ENCODE results near the gene OR2W3.

The OR2W3 gene

DNA sequence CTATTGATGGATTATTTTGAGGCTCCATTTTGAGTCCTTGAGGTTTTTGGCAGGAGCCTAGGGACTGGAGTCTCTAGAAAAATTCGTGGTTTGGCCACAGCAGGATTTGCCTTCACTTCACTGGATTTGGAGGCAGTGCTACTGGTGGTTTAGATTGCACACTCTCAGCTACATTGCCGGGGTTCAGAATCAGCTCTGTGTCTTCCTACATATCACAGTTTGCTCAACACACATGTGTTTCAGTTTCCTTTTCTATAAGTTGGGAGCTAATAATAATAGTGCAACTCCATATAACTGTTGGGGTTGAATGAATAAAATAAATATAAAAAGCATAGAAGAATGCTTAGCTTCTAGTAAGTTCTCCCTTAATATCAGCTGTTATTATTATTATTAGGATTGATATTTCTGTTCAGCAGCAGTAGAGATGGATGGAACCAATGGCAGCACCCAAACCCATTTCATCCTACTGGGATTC lies at the start of gene OR2W3:
Gene OR2W3 (plus strand): TSS at position 425 of the 475 bp plus-strand sequence. CDS start 0 bp downstream, at position 425.
- no peak for DNase-seq (ENCODE audit: low spot score in 2 of 2)
- H3K27ac Mint-ChIP-seq (ENCODE audit: low read depth), result no peak within 1 kb of the TSS
- H3K36me3 Mint-ChIP-seq (ENCODE audit: insufficient read depth), result peaks cover 1% of the 10 kb centered on the region
- H3K4me1 Mint-ChIP-seq, result no peaks in the 10 kb centered on the region
- H3K9me3 Mint-ChIP-seq, result peaks cover 17% of the 10 kb centered on the region
- H3K4me3 Mint-ChIP-seq, result no peak within 1 kb of the TSS
- H3K27me3 Mint-ChIP-seq, result peaks cover 14% of the 10 kb centered on the region
- no peak for ATAC-seq (replicated peaks; ENCODE audit: extremely low read depth, poor library complexity, severe bottlenecking)

DNA sequence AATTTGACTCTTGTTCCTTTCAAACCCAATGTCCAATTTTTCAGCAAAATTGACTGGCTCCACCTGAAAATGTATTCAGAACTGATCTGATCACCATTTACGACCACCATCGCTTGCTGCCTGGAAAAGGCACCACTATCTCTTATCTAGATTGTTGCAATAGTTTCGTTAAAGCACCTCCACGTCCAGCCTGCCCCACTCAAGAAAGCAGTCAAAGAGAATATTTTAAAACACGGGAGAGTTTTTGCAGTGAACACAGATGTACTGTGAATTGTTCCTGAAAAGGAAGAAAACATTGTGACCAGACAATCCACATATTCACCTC lies 49.7 kb upstream of the OR2W3 start:
- Mint-ChIP-seq H3K36me3 (ENCODE audit: insufficient read depth) (no peaks in the 10 kb centered on the region), H3K27ac (ENCODE audit: low read depth) (no peak overlapping the region), H3K9me3 (no peaks in the 10 kb centered on the region), H3K4me3 (no peak overlapping the region), H3K4me1 (no peaks in the 10 kb centered on the region), H3K27me3 (no peaks in the 10 kb centered on the region)
- DNase-seq (ENCODE audit: low spot score in 2 of 2) (no peak), ATAC-seq (replicated peaks; ENCODE audit: extremely low read depth, poor library complexity, severe bottlenecking) (no peak)

DNA sequence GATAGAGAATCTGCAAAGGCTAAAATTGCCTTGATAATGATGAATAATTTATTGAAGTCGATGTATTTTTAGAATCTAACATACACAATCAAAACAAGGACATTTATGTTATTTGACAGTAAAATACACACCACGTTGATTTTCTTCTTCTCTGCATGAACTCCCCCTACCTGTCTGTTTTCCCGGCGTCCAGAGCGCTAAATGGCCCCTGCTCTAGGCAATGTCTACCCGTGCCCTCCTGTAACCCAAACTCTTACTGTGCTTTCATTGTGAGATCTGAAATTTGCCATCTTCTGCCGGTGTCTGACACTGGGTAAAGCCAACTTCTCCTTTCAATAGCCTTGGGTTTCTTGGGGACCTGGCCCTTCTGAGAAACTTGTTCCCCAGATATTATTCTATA lies 47.0 kb upstream of the OR2W3 start:
- Mint-ChIP-seq H3K4me3 (no peak overlapping the region), H3K36me3 (ENCODE audit: insufficient read depth) (peaks cover 2% of the 10 kb centered on the region), H3K9me3 (no peaks in the 10 kb centered on the region), H3K27me3 (peaks cover 10% of the 10 kb centered on the region), H3K4me1 (no peaks in the 10 kb centered on the region), H3K27ac (ENCODE audit: low read depth) (no peak overlapping the region)
- no peak for DNase-seq (ENCODE audit: low spot score in 2 of 2)
- ATAC-seq (replicated peaks; ENCODE audit: extremely low read depth, poor library complexity, severe bottlenecking), result no peak

DNA sequence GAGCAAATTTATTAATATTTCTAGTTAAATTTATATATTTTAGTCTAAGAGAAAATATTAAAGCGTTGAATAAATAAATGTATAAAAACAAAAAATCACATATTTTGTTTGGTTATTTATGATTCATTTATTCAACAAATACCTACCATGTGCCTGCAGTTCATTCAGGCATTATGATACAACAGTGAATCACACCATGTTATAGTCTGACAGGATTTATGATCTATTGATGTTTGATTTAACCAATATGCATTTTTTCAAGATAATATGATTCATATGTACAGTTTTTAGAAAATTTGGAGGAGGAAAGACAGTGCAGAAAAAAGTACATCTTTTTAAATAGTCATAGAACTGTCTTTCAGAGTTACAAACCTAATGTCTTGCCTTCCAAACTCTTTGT lies 45.8 kb upstream of the OR2W3 start:
- H3K4me3 Mint-ChIP-seq, result no peak overlapping the region
- no peaks in the 10 kb centered on the region for H3K9me3 Mint-ChIP-seq
- peaks cover 10% of the 10 kb centered on the region for H3K27me3 Mint-ChIP-seq
- ATAC-seq (replicated peaks; ENCODE audit: extremely low read depth, poor library complexity, severe bottlenecking), result no peak
- H3K4me1 Mint-ChIP-seq, result no peaks in the 10 kb centered on the region
- H3K36me3 Mint-ChIP-seq (ENCODE audit: insufficient read depth), result peaks cover 3% of the 10 kb centered on the region
- DNase-seq (ENCODE audit: low spot score in 2 of 2), result no peak
- no peak overlapping the region for H3K27ac Mint-ChIP-seq (ENCODE audit: low read depth)

DNA sequence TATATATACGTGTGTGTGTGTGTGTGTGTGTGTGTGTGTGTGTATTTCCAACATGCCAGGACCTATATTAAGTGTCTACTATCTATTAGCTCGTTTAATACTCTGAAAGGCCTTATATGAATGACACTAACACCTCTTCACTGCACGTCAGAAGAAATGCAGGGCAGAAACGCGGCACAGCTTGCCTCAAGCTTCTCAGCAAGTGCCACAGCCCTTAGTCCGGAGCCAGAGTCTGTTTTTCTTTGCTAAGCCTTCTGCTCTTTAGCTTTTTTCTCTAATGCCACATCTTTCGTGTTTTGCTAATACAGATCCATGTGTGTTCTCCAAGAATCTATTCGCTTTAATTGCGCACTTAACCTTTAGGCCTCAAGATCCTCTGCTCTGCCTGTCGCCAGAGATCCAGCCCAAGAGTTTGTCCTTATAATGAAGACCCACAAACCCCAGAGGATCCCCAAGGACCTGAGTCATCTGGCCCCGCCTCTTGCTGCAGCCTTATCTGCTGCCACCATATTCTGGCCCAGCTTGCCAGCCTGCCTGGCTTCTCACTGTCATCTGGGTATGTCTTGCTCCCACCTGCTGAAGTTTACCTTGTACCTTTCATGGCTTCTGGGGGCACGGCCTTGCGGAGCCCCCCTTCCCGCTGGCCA lies 40.4 kb upstream of the OR2W3 start:
- ATAC-seq (replicated peaks; ENCODE audit: extremely low read depth, poor library complexity, severe bottlenecking) (no peak), DNase-seq (ENCODE audit: low spot score in 2 of 2) (no peak)
- H3K4me1 Mint-ChIP-seq, result no peaks in the 10 kb centered on the region
- no peak overlapping the region for H3K4me3 Mint-ChIP-seq
- H3K9me3 Mint-ChIP-seq, result no peaks in the 10 kb centered on the region
- H3K36me3 Mint-ChIP-seq (ENCODE audit: insufficient read depth), result peaks cover 4% of the 10 kb centered on the region
- no peak overlapping the region for H3K27ac Mint-ChIP-seq (ENCODE audit: low read depth)
- H3K27me3 Mint-ChIP-seq, result peaks cover 42% of the 10 kb centered on the region

DNA sequence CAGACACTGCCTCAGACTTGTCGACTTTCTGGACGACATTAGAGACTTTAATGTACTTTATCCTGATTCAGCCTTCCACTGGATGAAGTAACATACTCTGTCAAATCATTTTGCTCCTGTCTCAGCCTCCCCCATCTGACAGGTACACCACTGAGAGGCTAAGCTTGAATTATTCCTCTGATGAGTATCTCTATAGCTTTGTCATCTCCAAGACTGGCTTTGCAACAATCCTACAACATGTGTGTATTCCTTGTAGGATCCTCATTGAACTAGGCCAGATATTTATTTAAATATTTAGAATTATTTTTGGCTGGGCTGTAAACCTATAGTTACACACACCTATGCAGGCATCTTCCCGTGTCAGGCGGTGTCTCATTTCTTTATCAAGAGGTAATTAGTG lies 39.5 kb upstream of the OR2W3 start:
- Mint-ChIP-seq H3K27me3 (peaks cover 49% of the 10 kb centered on the region), H3K4me3 (peak overlapping the region; percentile 33), H3K4me1 (no peaks in the 10 kb centered on the region), H3K36me3 (ENCODE audit: insufficient read depth) (peaks cover 4% of the 10 kb centered on the region), H3K9me3 (no peaks in the 10 kb centered on the region), H3K27ac (ENCODE audit: low read depth) (no peak overlapping the region)
- DNase-seq (ENCODE audit: low spot score in 2 of 2), result no peak
- ATAC-seq (replicated peaks; ENCODE audit: extremely low read depth, poor library complexity, severe bottlenecking), result no peak

DNA sequence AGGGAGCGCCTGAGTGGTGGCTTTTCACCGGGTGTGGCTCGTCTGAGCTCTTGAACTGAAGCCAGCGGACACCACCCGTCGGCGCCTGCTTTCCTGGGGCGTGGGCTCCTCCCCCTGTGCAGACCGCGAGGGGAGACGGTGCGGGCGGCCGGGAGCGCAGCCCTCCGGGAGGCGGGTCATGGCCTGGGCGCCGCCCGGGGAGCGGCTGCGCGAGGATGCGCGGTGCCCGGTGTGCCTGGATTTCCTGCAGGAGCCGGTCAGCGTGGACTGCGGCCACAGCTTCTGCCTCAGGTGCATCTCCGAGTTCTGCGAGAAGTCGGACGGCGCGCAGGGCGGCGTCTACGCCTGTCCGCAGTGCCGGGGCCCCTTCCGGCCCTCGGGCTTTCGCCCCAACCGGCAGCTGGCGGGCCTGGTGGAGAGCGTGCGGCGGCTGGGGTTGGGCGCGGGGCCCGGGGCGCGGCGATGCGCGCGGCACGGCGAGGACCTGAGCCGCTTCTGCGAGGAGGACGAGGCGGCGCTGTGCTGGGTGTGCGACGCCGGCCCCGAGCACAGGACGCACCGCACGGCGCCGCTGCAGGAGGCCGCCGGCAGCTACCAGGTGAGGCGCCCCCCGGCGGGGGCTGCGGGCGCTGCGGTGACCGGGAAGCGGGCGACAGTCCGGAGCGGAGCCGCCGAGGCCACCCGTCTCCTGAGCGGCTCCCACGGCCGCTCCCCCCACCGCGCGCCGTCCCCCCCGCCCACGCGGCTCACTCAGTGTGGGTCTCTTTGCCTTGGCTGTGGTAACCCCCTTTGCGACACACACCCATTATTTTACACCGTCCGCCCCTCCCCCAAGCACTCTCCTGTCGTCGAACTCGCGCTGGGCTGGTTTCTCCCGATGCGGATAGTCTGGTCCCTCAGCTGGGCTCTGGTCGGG lies 38.1 kb upstream of the OR2W3 start, which contains the start of gene TRIM58:
Gene TRIM58 (plus strand): TSS at position 119 of the 916 bp plus-strand sequence. CDS start 60 bp downstream, at position 179.
- Mint-ChIP-seq H3K27ac (ENCODE audit: low read depth) (no peak within 1 kb of the TSS), H3K9me3 (no peaks in the 10 kb centered on the region), H3K36me3 (ENCODE audit: insufficient read depth) (peaks cover 4% of the 10 kb centered on the region), H3K4me1 (no peaks in the 10 kb centered on the region), H3K27me3 (peaks cover 46% of the 10 kb centered on the region), H3K4me3 (peak within 1 kb of the TSS; percentile 56)
- ATAC-seq (replicated peaks; ENCODE audit: extremely low read depth, poor library complexity, severe bottlenecking), result peak; percentile 32
- no peak for DNase-seq (ENCODE audit: low spot score in 2 of 2)

DNA sequence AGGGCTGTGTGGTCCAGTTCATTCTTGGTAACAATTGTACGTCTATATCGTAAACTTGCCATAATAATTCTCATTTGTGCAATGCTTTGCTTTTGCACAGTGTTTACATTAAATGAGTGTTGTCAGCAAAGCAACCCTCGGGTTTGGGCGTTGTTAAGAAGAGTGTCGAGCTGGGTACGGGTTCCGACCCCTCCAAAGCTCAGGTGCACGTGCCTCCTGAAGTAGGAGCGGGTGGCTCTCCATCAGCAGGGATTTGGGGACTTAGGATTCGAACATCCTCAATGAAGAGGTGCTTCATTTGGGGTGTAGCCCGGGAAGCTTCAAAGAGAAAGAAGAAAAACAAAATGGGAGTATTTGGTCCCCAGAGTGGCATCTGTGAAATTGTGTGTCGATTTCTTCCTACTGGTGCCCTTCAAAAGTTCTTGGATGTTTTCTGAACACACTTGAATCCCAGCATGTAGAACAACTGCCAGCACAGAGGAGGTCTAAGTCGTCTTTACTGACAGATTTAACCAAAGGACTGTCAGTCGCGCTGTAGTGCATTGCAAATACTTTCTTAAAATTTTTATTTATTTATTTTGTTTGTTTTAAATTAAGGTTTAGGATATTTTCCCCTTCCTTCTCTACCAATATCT lies 37.3 kb upstream of the OR2W3 start:
- H3K27ac Mint-ChIP-seq (ENCODE audit: low read depth), result no peak overlapping the region
- H3K27me3 Mint-ChIP-seq, result peaks cover 46% of the 10 kb centered on the region
- no peaks in the 10 kb centered on the region for H3K9me3 Mint-ChIP-seq
- DNase-seq (ENCODE audit: low spot score in 2 of 2) (no peak), ATAC-seq (replicated peaks; ENCODE audit: extremely low read depth, poor library complexity, severe bottlenecking) (no peak)
- H3K36me3 Mint-ChIP-seq (ENCODE audit: insufficient read depth), result peaks cover 4% of the 10 kb centered on the region
- H3K4me3 Mint-ChIP-seq, result peak overlapping the region; percentile 56
- H3K4me1 Mint-ChIP-seq, result no peaks in the 10 kb centered on the region

DNA sequence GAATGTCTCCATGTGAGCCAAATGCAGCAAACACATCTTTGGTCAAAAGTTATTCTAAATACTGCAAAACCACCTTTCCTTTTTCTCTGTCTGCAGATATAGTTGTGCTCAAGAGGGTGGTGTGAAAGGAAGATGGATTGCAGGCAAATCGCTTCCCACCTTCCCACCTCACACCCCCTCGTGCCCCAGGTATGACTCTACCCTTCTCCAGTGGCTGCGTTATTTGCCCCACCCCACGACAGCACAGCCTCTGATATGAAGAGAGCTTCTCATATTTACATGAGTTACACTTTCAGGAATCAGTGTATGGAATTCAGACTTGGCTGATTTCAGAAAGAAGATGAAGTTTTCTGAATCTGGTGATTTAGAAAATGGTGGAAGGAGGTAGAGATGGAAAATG lies 32.6 kb upstream of the OR2W3 start:
- no peaks in the 10 kb centered on the region for H3K4me1 Mint-ChIP-seq
- H3K27ac Mint-ChIP-seq (ENCODE audit: low read depth), result no peak overlapping the region
- peaks cover 22% of the 10 kb centered on the region for H3K27me3 Mint-ChIP-seq
- H3K9me3 Mint-ChIP-seq, result no peaks in the 10 kb centered on the region
- H3K36me3 Mint-ChIP-seq (ENCODE audit: insufficient read depth), result peaks cover 1% of the 10 kb centered on the region
- no peak for DNase-seq (ENCODE audit: low spot score in 2 of 2)
- H3K4me3 Mint-ChIP-seq, result no peak overlapping the region
- ATAC-seq (replicated peaks; ENCODE audit: extremely low read depth, poor library complexity, severe bottlenecking), result no peak

DNA sequence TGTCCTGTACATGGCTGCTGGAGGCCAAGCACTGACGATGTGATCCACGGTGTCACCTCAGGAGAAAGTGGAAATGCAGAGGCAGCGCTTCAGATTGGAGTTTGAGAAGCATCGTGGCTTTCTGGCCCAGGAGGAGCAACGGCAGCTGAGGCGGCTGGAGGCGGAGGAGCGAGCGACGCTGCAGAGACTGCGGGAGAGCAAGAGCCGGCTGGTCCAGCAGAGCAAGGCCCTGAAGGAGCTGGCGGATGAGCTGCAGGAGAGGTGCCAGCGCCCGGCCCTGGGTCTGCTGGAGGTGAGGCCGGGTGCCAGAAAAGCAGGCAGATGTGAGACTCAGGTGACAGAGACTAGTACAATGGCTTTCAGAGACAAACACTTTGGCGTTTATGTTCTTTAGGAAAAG lies 30.7 kb upstream of the OR2W3 start:
- DNase-seq (ENCODE audit: low spot score in 2 of 2) (no peak), ATAC-seq (replicated peaks; ENCODE audit: extremely low read depth, poor library complexity, severe bottlenecking) (no peak)
- H3K36me3 Mint-ChIP-seq (ENCODE audit: insufficient read depth), result no peaks in the 10 kb centered on the region
- no peak overlapping the region for H3K27ac Mint-ChIP-seq (ENCODE audit: low read depth)
- H3K9me3 Mint-ChIP-seq, result peaks cover 3% of the 10 kb centered on the region
- H3K4me3 Mint-ChIP-seq, result no peak overlapping the region
- peaks cover 15% of the 10 kb centered on the region for H3K27me3 Mint-ChIP-seq
- H3K4me1 Mint-ChIP-seq, result no peaks in the 10 kb centered on the region

DNA sequence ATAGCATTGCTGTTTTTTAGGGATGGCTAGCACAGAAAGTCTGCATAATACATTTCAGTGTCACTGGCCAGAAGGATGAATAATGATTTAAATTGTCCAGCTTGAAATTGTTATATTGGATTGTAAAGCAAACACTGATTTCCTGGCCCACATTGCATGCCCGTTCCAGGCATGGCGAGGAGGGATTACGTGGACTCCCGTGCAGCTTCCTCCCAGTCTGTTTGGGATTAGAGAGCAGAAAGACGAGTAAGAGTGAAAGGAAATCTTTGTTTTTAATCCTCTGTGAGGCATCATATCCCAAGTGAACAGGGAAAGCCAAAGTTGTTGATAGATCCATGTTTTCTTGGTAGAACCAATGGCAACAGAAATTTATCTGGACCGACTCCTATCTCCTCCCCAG lies 30.0 kb upstream of the OR2W3 start:
- ATAC-seq (replicated peaks; ENCODE audit: extremely low read depth, poor library complexity, severe bottlenecking), result no peak
- Mint-ChIP-seq H3K36me3 (ENCODE audit: insufficient read depth) (no peaks in the 10 kb centered on the region), H3K27ac (ENCODE audit: low read depth) (no peak overlapping the region), H3K9me3 (peaks cover 6% of the 10 kb centered on the region), H3K4me1 (no peaks in the 10 kb centered on the region), H3K4me3 (no peak overlapping the region), H3K27me3 (peaks cover 11% of the 10 kb centered on the region)
- DNase-seq (ENCODE audit: low spot score in 2 of 2), result no peak

DNA sequence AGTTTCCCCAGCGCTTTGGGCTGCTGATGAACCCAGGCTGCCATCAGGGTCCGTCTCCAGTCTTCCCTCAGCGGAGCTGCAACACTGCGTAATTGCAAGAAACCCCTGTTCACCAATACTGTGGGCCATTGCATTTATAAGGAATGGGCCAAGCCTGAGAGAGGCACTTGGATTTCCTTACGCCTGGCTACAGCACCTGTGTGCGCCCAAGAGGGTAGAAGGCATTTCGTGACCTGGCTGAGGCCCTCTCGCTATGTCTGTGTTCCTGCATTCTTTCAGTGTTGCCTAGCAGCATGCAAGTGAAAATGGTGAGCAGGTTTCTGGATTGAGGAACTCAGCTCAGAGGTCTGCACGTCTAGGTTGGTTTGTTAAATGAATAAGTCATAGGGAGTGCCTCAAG lies 12.0 kb upstream of the OR2W3 start:
- Mint-ChIP-seq H3K36me3 (ENCODE audit: insufficient read depth) (no peaks in the 10 kb centered on the region), H3K27me3 (no peaks in the 10 kb centered on the region), H3K9me3 (no peaks in the 10 kb centered on the region), H3K27ac (ENCODE audit: low read depth) (no peak overlapping the region), H3K4me3 (no peak overlapping the region), H3K4me1 (no peaks in the 10 kb centered on the region)
- ATAC-seq (replicated peaks; ENCODE audit: extremely low read depth, poor library complexity, severe bottlenecking) (no peak), DNase-seq (ENCODE audit: low spot score in 2 of 2) (no peak)

Measured in central memory CD8-positive, alpha-beta T cell (primary cell).